Lower leg skin (tissue), 4 donors: Measurements from ENCODE around the gene WDR47. TPM values are rescaled to one million over a fixed set of nuclear protein-coding genes. Genes with fewer than 3 reads are reported as not detected.
"Not testable (repeated sequence)": the region's sequence is repeated elsewhere in the genome, so short reads cannot be mapped to it uniquely, and the experiment has no call there.

ENCODE experiments used
- DNase-seq, 2 donors: peaks; one replicate each; pipeline ENCODE4 v3.0.0-alpha.2; 2019; ENCODE audit warnings: low spot score in 2 of 2
- H3K4me3 ChIP-seq: fragments of 200-600 bp; sonication (generic); 2 replicates; pipeline ENCODE4 v1.5.1; 2017; ENCODE audit warnings: mild to moderate bottlenecking, low read depth; ENCODE audit not compliant: poor library complexity, severe bottlenecking
- CTCF ChIP-seq, 3 donors: fragments of 450-650 bp; IDR thresholded peaks; one replicate each; pipeline ENCODE4 v1.5.1; 2016; ENCODE audit warnings: antibody characterized with exemption in 3 of 3, mild to moderate bottlenecking in 3 of 3, moderate library complexity in 2 of 3
- POLR2A ChIP-seq, 2 donors: fragments of 450-650 bp; IDR thresholded peaks; one replicate each; pipeline ENCODE4 v1.6.1; 2016 to 2017; ENCODE audit warnings: antibody characterized with exemption in 2 of 2, mild to moderate bottlenecking in 1 of 2, moderate library complexity in 1 of 2
- WGBS, 2 donors: methylation state at CpG; one replicate each; pipeline ENCODE4 v1.1.5; 2018; 5-methylcytosine and 5-hydroxymethylcytosine counted together
- intact Hi-C: fragments of 100-400 bp; cut with DNase I; formaldehyde crosslinking; loops from one replicate; pipeline ENCODE4 v1.15.0; 2023; ENCODE audit warnings: low total_unique reads
- total RNA-seq, 4 donors: library from RNA; depleted of rRNA; stranded (reverse); fragments of >200 nt; gene quantifications; one replicate each; pipeline ENCODE4 v1.1.0, GENCODE V29; 2016

WDR47 gene
- total RNA-seq, 4 donors from 2014 or later, result 44.3 to 75.3 (median 49.0) TPM

DNA sequence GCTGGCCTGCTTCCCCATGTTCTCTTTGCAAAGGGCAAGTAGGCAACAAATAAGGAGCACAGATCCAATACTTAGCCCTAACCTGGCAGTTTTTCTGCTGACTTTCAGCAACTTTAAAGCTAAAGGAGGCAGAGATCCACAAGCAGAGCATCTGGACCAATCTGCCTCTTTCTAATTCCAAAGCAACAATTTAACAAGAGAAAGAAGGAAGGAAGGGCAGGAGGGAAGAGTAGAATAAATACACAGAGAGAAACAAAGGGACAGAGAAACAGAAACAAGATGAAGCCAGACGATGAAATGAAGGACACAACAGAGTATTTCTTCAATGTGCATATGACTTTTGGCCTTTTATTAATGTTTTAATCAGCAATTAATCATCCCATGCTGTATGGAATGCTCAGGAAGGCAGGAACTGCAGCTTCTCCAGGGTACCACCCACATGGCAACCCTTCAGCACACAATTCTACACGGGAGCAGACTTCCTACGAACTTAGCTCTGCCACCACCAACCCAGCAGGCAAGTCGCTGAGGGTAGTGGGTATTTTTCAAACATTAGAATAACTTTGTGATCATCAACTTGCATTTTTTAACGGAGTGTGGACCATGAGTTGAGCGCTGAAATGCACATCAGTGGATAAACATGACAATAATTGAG, 93.9 kb downstream of the WDR47 start:
- intact Hi-C loops, result no loop called here
- DNase-seq, result no peak
- H3K4me3 ChIP-seq, result no peak overlapping the region
- TF ChIP-seq POLR2A (IDR thresholded peaks at IDR 0.05) (no peak), CTCF (IDR thresholded peaks at IDR 0.05) (no peak)
- 12 to 15% methylated on average over 6 of the region's 6 CpGs for WGBS, 2 donors

DNA sequence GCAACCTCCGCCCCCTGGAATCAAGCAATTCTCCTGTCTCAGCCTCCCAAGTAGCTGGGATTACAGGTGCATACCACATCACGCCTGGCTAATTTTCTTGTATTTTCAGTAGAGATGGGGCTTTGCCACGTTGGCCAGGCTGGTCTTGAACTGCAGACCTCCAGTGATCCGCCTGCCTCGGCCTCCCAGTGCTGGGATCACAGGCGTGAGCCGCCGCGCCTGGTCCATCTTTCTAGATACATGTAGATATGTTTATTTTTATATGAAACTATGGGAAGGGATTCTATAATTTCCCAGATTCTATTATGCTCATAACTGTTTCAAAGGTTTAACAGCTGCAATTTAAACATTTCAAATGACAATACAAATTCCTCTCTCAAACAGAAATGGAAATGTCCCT, 105.7 kb downstream of the WDR47 start:
- intact Hi-C loops, result no loop called here
- no peak overlapping the region for H3K4me3 ChIP-seq
- no peak for TF ChIP-seq POLR2A (IDR thresholded peaks at IDR 0.05)
- no peak for TF ChIP-seq CTCF (IDR thresholded peaks at IDR 0.05)
- WGBS, 2 donors, result 92 to 97% methylated on average over 9 of the region's 9 CpGs
- no peak for DNase-seq

DNA sequence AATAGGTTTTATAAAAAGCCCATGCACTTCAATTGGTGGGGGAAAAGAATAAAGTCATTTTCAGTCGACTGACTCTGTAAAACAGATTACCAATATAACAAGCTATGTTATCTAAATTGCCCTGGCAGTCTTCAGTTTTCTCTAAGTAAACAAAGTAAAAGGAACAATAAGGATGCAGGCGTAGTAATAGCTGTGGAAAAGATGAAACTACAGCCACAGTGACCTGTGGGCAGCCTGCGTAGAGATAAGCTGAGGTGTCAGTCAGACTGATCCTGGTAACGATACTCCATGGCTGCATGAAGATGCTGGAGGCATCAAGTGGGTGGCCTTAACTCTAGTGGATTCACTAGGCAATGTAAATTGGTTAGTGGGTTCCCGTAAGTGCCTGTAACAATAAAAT, 108.0 kb downstream of the WDR47 start:
- no peak overlapping the region for H3K4me3 ChIP-seq
- WGBS, 2 donors, result 89 to 92% methylated on average over 5 of the region's 5 CpGs
- intact Hi-C loops, result no loop called here
- TF ChIP-seq CTCF (IDR thresholded peaks at IDR 0.05), result no peak
- TF ChIP-seq POLR2A (IDR thresholded peaks at IDR 0.05), result no peak
- DNase-seq, result no peak

- H3K4me3 ChIP-seq, DNase-seq, intact Hi-C loops: not testable (repeated sequence)
- WGBS, 2 donors, result 97 to 100% methylated on average over 1 of the region's 1 CpG
Measured at GRCh38 chr1:108927565-108927964, 114.3 kb downstream of the WDR47 start.

GRCh38 chr1:108925920-108926319, 116.0 kb downstream of the WDR47 start:
- 91 to 92% methylated on average over 2 of the region's 2 CpGs for WGBS, 2 donors
- intact Hi-C loops, result no loop called here
- no peak overlapping the region for H3K4me3 ChIP-seq
- TF ChIP-seq POLR2A (IDR thresholded peaks at IDR 0.05), result no peak
- no peak for DNase-seq

Other genes starting within 250 kb of the WDR47 start
- gene AKNAD1, start 185.0 kb downstream of the WDR47 start, total RNA-seq, result 1 to 10 TPM; 2.8 to 5.5 (median 3.5) TPM
- 100 to 1,000 TPM; 100 to 129 (median 122) TPM for gene GPSM2, start 165.1 kb downstream of the WDR47 start, total RNA-seq
- gene CLCC1, start 78.6 kb downstream of the WDR47 start, total RNA-seq, result 10 to 100 TPM; 11.8 to 16.0 (median 14.6) TPM
- gene TAF13, start 33.9 kb upstream of the WDR47 start, total RNA-seq, result 10 to 100 TPM; 22.2 to 28.9 (median 23.9) TPM
- 10 to 100 TPM; 24.8 to 52.3 (median 34.3) TPM for gene TMEM167B, start 48.7 kb upstream of the WDR47 start, total RNA-seq
- gene ELAPOR1, start 72.0 kb upstream of the WDR47 start, total RNA-seq, result 10 to 100 TPM; 16.4 to 60.0 (median 33.9) TPM
- 100 to 1,000 TPM; 154 to 172 (median 165) TPM for gene SARS1, start 171.8 kb upstream of the WDR47 start, total RNA-seq
- 100 to 1,000 TPM in 2 of 4 donors, 10 to 100 TPM in 2; 86.4 to 109 (median 102) TPM for gene CELSR2, start 207.4 kb upstream of the WDR47 start, total RNA-seq
- 1 to 10 TPM; 2.8 to 6.9 (median 5.3) TPM for gene PSRC1, start 241.0 kb upstream of the WDR47 start, total RNA-seq